Measurements from ENCODE around the gene COMP. TPM values are rescaled to one million over a fixed set of nuclear protein-coding genes. Genes with fewer than 3 reads are reported as not detected.

Gene COMP
- polyA plus RNA-seq, 1 of the 3 experiments (the other 2 are of a cell fraction): 0.26 TPM

GRCh38 chr19:18763674-18764590 is 27.2 kb downstream of the COMP start:
- Histone ChIP-seq H3K9ac (peak overlapping the region; percentile 51; the same call in 1 of the 2 replicates), H4K20me1 (ENCODE audit: insufficient read depth) (no peaks in the 10 kb centered on the region), H3K9me2 (no peaks in the 10 kb centered on the region), H3K36me3 (replicated peaks in 1 of 2; ENCODE audit: control insufficient read depth in 1 of 2, insufficient read depth in 2 of 2, low read length in 1 of 2) (peaks cover 0 to 3% of the 10 kb centered on the region in 2 experiments), H3K4me2 (peak overlapping the region; percentile 61), H3K4me3 (ENCODE audit: low read depth in 2 of 2, low read length in 1 of 2) (no peak overlapping the region), H3K9me3 (no peaks in the 10 kb centered on the region), H3K27ac (ENCODE audit: low read depth in 2 of 2, low read length in 1 of 2) (peak overlapping the region; percentile 90 to 96), H3K79me2 (ENCODE audit: insufficient read depth) (no peaks in the 10 kb centered on the region), H3K27me3 (ENCODE audit: insufficient read depth) (no peaks in the 10 kb centered on the region), H2AFZ (ENCODE audit: low read depth) (no peak overlapping the region), H3F3A (replicated peaks; ENCODE audit: insufficient read depth) (peaks cover 39% of the 10 kb centered on the region), H3K4me1 (ENCODE audit: control insufficient read depth in 1 of 2, insufficient read depth in 2 of 2, low read depth in 1 of 2, low read length in 1 of 2) (peaks cover 33 to 74% of the 10 kb centered on the region in 2 experiments; a peak in 3 of 4 replicates)
- 43% methylated on average over 26 of the region's 41 CpGs for WGBS (ENCODE audit: low lambda C conversion rate)
- ChIA-PET CTCF (interaction anchor here (0.8 to 2.2 kb wide), 4 partner anchors 26 to 125 kb away, joined by 3 to 13 read pairs (median 4); no protein-coding TSS in a partner anchor), POLR2A (interaction anchor here (1.0 to 1.2 kb wide), 2 partner anchors 10 to 174 kb away, joined by 3 read pairs; no protein-coding TSS in a partner anchor)
- DNase-seq: peak; percentile 88
- peak; percentile 90 for TF ChIP-seq MAX (IDR thresholded peaks at IDR 0.05; ENCODE audit: low read depth)
- TF ChIP-seq RFX5 (IDR thresholded peaks at IDR 0.05; ENCODE audit: low read length): no peak
- peak; percentile 67 for TF ChIP-seq ZBTB33 (IDR thresholded peaks at IDR 0.05; ENCODE audit: borderline replicate concordance, low read depth)
- peak; percentile 49; the same call in 1 of the 2 replicates for TF ChIP-seq USF1 (IDR thresholded peaks at IDR 0.05; ENCODE audit: borderline replicate concordance, low read depth)
- peak; percentile 100 for TF ChIP-seq RXRA (IDR thresholded peaks at IDR 0.05; ENCODE audit: borderline replicate concordance, low read depth)
- TF ChIP-seq TCF12 (IDR thresholded peaks at IDR 0.05): peak; percentile 96
- peak; percentile 29; the same call in 1 of the 2 replicates for TF ChIP-seq POLR2AphosphoS5 (IDR thresholded peaks at IDR 0.05; ENCODE audit: low read depth, low read length)
- TF ChIP-seq SMC3 (IDR thresholded peaks at IDR 0.05; ENCODE audit: low read depth, low read length): 0 out of 2 replicates have a peak, but pooled peaks have one; percentile 7
- TF ChIP-seq CHD2 (IDR thresholded peaks at IDR 0.05; ENCODE audit: low read length, partially characterized antibody): peak; percentile 39
- TF ChIP-seq FOSL2 (IDR thresholded peaks at IDR 0.05; ENCODE audit: borderline replicate concordance, low read depth): peak; percentile 94
- no peak for TF ChIP-seq USF2 (IDR thresholded peaks at IDR 0.05; ENCODE audit: borderline replicate concordance, low read depth, low read length)
- 0 out of 2 replicates have a peak, but pooled peaks have one; percentile 33 for TF ChIP-seq REST (IDR thresholded peaks at IDR 0.05; ENCODE audit: low read depth, low read length)
- no peak for TF ChIP-seq IRF3 (IDR thresholded peaks at IDR 0.05; ENCODE audit: low read depth, low read length)
- peak; percentile 78 for TF ChIP-seq ELF1 (IDR thresholded peaks at IDR 0.05)
- peak; percentile 93 for TF ChIP-seq NFIC (IDR thresholded peaks at IDR 0.05; ENCODE audit: borderline replicate concordance)
- TF ChIP-seq TEAD4 (IDR thresholded peaks at IDR 0.05; ENCODE audit: borderline replicate concordance, insufficient read depth): peak; percentile 75; the same call in 1 of the 2 replicates
- peak in 1 of 2 experiments; percentile 85; a peak in 3 of 4 replicates for TF ChIP-seq EP300 (IDR thresholded peaks at IDR 0.05; ENCODE audit: borderline replicate concordance in 1 of 2, low read depth in 1 of 2, low read length in 1 of 2)
- no peak for TF ChIP-seq NRF1 (IDR thresholded peaks at IDR 0.05; ENCODE audit: low read depth, low read length)
- TF ChIP-seq TAF1 (IDR thresholded peaks at IDR 0.05; ENCODE audit: borderline replicate concordance, low read depth, low read length): 0 out of 2 replicates have a peak, but pooled peaks have one; percentile 14
- TF ChIP-seq MEF2A (IDR thresholded peaks at IDR 0.05; ENCODE audit: borderline replicate concordance, low read depth): no peak
- TF ChIP-seq GATA2 (CRISPR knock-in tag; IDR thresholded peaks at IDR 0.05): peak; percentile 96

All from SK-N-SH (cell line).